Measurements from ENCODE around the gene PDCD1. TPM values are rescaled to one million over a fixed set of nuclear protein-coding genes. Genes with fewer than 3 reads are reported as not detected.

The PDCD1 gene
- total and polyA plus RNA-seq, 2 of the 13 experiments (the other 11 are each of a cell fraction or from before 2014, with no cell fraction given): 0.04 TPM; not detected in 1

- TF ChIP-seq PBX3 (CRISPR knock-in tag; IDR thresholded peaks at IDR 0.05; ENCODE audit: borderline replicate concordance): no peak
- TF ChIP-seq PHF8 (CRISPR knock-in tag; IDR thresholded peaks at IDR 0.05): no peak
These were observed 45.7 kb downstream of the PDCD1 start (continued) for GRCh38 chr2:241812730-241813643.

- ATAC-seq: no peak
- FAIRE-seq: no peak
- BruUV-seq (replicated peaks): no TSS peak
- Histone ChIP-seq H3K9me3 (ENCODE audit: low read length) (no peaks in the 10 kb centered on the region), H3K27ac (ENCODE audit: extremely low read length, insufficient read depth, low read length) (no peak overlapping the region), H3K4me1 (ENCODE audit: insufficient read depth, low read length) (peaks cover 40% of the 10 kb centered on the region), H3K4me3 (replicated peaks in 1 of 3; ENCODE audit: insufficient read depth in 1 of 3, low read depth in 2 of 3, low read length in 3 of 3) (no peak overlapping the region; a peak in 1 of 6 replicates), H2AFZ (ENCODE audit: low read length) (no peak overlapping the region), H3K36me3 (replicated peaks in 1 of 2; ENCODE audit: control insufficient read depth in 1 of 2, insufficient read depth in 2 of 2, low read length in 2 of 2) (peaks cover 1 to 6% of the 10 kb centered on the region in 2 experiments; a peak in 3 of 5 replicates), H3K27me3 (ENCODE audit: control insufficient read depth in 1 of 2, insufficient read depth in 2 of 2, low read length in 2 of 2) (no peaks in the 10 kb centered on the region; a peak in 1 of 5 replicates), H3K9ac (ENCODE audit: insufficient read depth, low read depth, low read length) (no peak overlapping the region), H4K20me1 (ENCODE audit: insufficient read depth, low read length) (peaks cover 10% of the 10 kb centered on the region; the same call in 1 of the 2 replicates), H3K79me2 (ENCODE audit: insufficient read depth, low read length) (peaks cover 52% of the 10 kb centered on the region), H3K4me2 (ENCODE audit: low read depth, low read length) (0 out of 2 replicates have a peak overlapping the region, but pooled peaks have one; percentile 16)
- in situ Hi-C loops (cut with HindIII; ENCODE audit: extremely low pct_ligation_motif_present, low pct_unique_long_range_greater_than_20kb) (no loop called here), intact Hi-C loops (cut with micrococcal nuclease; ENCODE audit: unreplicated experiment) (no loop called here)
- ChIA-PET POLR2A (interaction anchor here (4.2 kb wide), 1 partner anchor 40 kb away, joined by 218 read pairs; the partner anchor contains the start of gene GAL3ST2), CTCF (ENCODE audit: low intra/inter-chr PET ratio, low total read pairs) (no interaction called here)
- DNase-seq (ENCODE audit: low spot score): no peak
- WGBS (ENCODE audit: low lambda C conversion rate): 87% methylated on average over 19 of the region's 20 CpGs
- peak; percentile 2 for TF ChIP-seq AGO2 (optimal IDR thresholded peaks at IDR 0.05; ENCODE audit: low read depth, low read length)
- no peak for TF ChIP-seq ELF1 (CRISPR knock-in tag; IDR thresholded peaks at IDR 0.05)
- TF ChIP-seq ZNF687 (CRISPR knock-in tag; IDR thresholded peaks at IDR 0.05): peak; percentile 10
- no peak for TF ChIP-seq DNMT3B (CRISPR knock-in tag; conservative IDR thresholded peaks at IDR 0.05)
- TF ChIP-seq RBM22 (optimal IDR thresholded peaks at IDR 0.05; ENCODE audit: low read length): peak; percentile 23
- TF ChIP-seq POLR2A (IDR thresholded peaks at IDR 0.05; ENCODE audit: insufficient read depth in 1 of 2, low read depth in 2 of 2, low read length in 2 of 2): peak in 1 of 2 experiments; percentile 11; a peak in 1 of 4 replicates
These were observed 46.6 kb downstream of the PDCD1 start for GRCh38 chr2:241811952-241812729.
